ENCODE measurements around the gene CYSRT1. TPM values are rescaled to one million over a fixed set of nuclear protein-coding genes. Genes with fewer than 3 reads are reported as not detected.

CYSRT1 gene
- total RNA-seq, 1 donor from 2014 or later, result 1.3 TPM

DNA sequence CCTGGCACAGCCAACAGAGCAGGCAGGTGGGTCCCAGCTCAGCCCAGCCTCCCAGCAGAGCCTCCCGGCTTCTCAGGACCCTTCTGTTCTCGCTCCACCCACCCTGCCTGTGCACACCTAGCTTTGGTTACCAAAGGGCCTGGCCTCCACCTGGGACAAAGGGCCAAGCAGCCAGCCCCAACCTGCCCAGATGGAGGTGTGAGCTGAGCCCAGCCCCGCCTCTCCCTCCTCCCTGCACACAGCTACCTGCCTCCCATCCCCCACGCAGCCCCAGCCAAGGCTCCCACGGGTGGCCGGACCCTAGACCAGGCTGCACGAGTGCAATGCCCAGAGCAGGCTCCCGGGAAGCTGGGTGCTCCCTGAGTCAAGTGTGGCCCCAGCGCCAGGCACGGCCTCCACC lies 30.1 kb upstream of the CYSRT1 start:
- no peak overlapping the region for H3K4me2 ChIP-seq (ENCODE audit: low read length)
- DNase-seq (ENCODE audit: low read depth) (no peak), FAIRE-seq (no peak)
- H3K4me1 ChIP-seq (ENCODE audit: insufficient read depth, low read length), result peaks cover 20% of the 10 kb centered on the region
- peaks cover 88% of the 10 kb centered on the region for H4K20me1 ChIP-seq (ENCODE audit: insufficient read depth, low read length)
- Mint-ChIP-seq H3K27me3 (ENCODE audit: low read depth, unreplicated experiment) (no peaks in the 10 kb centered on the region), H3K4me1 (ENCODE audit: low read depth, unreplicated experiment) (peaks cover 10% of the 10 kb centered on the region), H3K27ac (ENCODE audit: unreplicated experiment) (no peak overlapping the region), H3K9me3 (ENCODE audit: unreplicated experiment) (no peaks in the 10 kb centered on the region), H3K4me3 (ENCODE audit: unreplicated experiment) (peak overlapping the region; percentile 64), H3K36me3 (ENCODE audit: low read depth, unreplicated experiment) (no peaks in the 10 kb centered on the region)
- H3K4me3 ChIP-seq (ENCODE audit: insufficient read depth, low read depth, low read length), result no peak overlapping the region
- H3K27ac ChIP-seq (ENCODE audit: low read depth, low read length), result no peak overlapping the region
- H3K79me2 ChIP-seq (ENCODE audit: insufficient read depth, low read length), result peaks cover 76% of the 10 kb centered on the region
- H2AFZ ChIP-seq (ENCODE audit: low read depth, low read length), result no peak overlapping the region
- no peaks in the 10 kb centered on the region for H3K27me3 ChIP-seq (ENCODE audit: insufficient read depth, low read length)
- H3K36me3 ChIP-seq (ENCODE audit: insufficient read depth, low read length), result no peaks in the 10 kb centered on the region
- no peak overlapping the region for H3K9ac ChIP-seq (ENCODE audit: low read length)
- H3K9me3 ChIP-seq (ENCODE audit: insufficient read depth, low read depth, low read length), result no peaks in the 10 kb centered on the region
- no peak for TF ChIP-seq EZH2 (IDR thresholded peaks at IDR 0.05; ENCODE audit: insufficient read depth, low read length)
- TF ChIP-seq, protein P1, sequence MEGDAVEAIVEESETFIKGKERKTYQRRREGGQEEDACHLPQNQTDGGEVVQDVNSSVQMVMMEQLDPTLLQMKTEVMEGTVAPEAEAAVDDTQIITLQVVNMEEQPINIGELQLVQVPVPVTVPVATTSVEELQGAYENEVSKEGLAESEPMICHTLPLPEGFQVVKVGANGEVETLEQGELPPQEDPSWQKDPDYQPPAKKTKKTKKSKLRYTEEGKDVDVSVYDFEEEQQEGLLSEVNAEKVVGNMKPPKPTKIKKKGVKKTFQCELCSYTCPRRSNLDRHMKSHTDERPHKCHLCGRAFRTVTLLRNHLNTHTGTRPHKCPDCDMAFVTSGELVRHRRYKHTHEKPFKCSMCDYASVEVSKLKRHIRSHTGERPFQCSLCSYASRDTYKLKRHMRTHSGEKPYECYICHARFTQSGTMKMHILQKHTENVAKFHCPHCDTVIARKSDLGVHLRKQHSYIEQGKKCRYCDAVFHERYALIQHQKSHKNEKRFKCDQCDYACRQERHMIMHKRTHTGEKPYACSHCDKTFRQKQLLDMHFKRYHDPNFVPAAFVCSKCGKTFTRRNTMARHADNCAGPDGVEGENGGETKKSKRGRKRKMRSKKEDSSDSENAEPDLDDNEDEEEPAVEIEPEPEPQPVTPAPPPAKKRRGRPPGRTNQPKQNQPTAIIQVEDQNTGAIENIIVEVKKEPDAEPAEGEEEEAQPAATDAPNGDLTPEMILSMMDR (IDR thresholded peaks at IDR 0.05; ENCODE audit: insufficient read depth, low read depth, low read length), result no peak

DNA sequence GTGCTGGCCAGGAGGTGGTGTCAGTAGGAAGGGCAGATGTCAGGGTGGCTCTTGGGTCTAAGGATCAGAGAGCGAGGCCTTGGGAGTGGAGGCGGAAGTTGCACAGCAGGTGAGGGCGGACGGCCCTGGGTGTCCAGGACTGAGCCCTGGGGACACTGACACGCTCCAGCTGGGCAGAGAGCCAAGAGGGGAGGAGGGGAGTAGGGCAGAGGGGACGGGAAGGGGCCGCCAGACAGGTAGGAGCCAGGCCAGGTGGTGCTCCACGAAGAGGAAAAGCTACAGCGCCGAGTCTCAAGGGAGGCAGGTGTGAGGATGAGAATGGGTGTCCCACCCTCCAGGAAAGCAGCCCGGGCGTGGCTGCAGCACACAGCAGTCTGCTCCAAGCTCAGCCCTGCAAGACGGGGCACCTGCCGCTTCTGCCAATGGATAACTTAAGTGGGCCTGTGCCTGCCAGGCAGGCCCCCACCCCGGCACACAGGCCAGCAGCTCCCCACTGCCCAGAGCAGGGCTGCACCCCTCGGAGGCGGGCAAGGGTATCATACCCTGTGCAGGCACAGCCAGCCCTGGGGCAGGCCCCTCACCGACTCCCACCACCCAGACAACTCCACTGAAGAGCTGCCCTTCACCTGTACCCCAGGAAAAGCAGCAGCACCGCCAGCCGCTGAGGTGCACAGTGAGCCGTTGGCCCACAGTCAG lies 29.3 kb upstream of the CYSRT1 start:
- no peak for FAIRE-seq
- Histone ChIP-seq H3K79me2 (ENCODE audit: insufficient read depth, low read length) (peaks cover 68% of the 10 kb centered on the region), H3K9ac (ENCODE audit: low read length) (no peak overlapping the region), H3K4me3 (ENCODE audit: insufficient read depth, low read depth, low read length) (no peak overlapping the region), H3K27ac (ENCODE audit: low read depth, low read length) (no peak overlapping the region), H3K36me3 (ENCODE audit: insufficient read depth, low read length) (no peaks in the 10 kb centered on the region), H3K4me2 (ENCODE audit: low read length) (no peak overlapping the region), H3K9me3 (ENCODE audit: insufficient read depth, low read depth, low read length) (no peaks in the 10 kb centered on the region), H3K27me3 (ENCODE audit: insufficient read depth, low read length) (no peaks in the 10 kb centered on the region), H2AFZ (ENCODE audit: low read depth, low read length) (no peak overlapping the region), H4K20me1 (ENCODE audit: insufficient read depth, low read length) (peaks cover 81% of the 10 kb centered on the region), H3K4me1 (ENCODE audit: insufficient read depth, low read length) (peaks cover 18% of the 10 kb centered on the region)
- Mint-ChIP-seq H3K27me3 (ENCODE audit: low read depth, unreplicated experiment) (no peaks in the 10 kb centered on the region), H3K27ac (ENCODE audit: unreplicated experiment) (no peak overlapping the region), H3K36me3 (ENCODE audit: low read depth, unreplicated experiment) (no peaks in the 10 kb centered on the region), H3K9me3 (ENCODE audit: unreplicated experiment) (no peaks in the 10 kb centered on the region), H3K4me3 (ENCODE audit: unreplicated experiment) (peak overlapping the region; percentile 64), H3K4me1 (ENCODE audit: low read depth, unreplicated experiment) (peaks cover 8% of the 10 kb centered on the region)
- no peak for DNase-seq (ENCODE audit: low read depth)
- TF ChIP-seq, protein P1 (IDR thresholded peaks at IDR 0.05; ENCODE audit: insufficient read depth, low read depth, low read length), result no peak
- no peak for TF ChIP-seq EZH2 (IDR thresholded peaks at IDR 0.05; ENCODE audit: insufficient read depth, low read length)
